ENCODE results near the gene RANBP10.

The RANBP10 gene

GRCh38 chr16:67846063-67846319 lies 39.6 kb upstream of the RANBP10 start:
- TF ChIP-seq SPI1 (IDR thresholded peaks at IDR 0.05; ENCODE audit: borderline replicate concordance, low read depth) (no peak), GABPA (IDR thresholded peaks at IDR 0.05; ENCODE audit: low read depth) (no peak), POLR2AphosphoS5 (IDR thresholded peaks at IDR 0.05; ENCODE audit: low read depth) (no peak), REST (IDR thresholded peaks at IDR 0.05; ENCODE audit: insufficient replicate concordance, low read depth) (no peak), CTCF (IDR thresholded peaks at IDR 0.05; ENCODE audit: insufficient read depth, low read length) (no peak)
- Histone ChIP-seq H3K27ac (replicated peaks) (peak overlapping the region; percentile 90), H3K27me3 (ENCODE audit: insufficient read depth, poor library complexity, severe bottlenecking) (no peaks in the 10 kb centered on the region), H3K4me3 (replicated peaks; ENCODE audit: insufficient read depth, low read length) (peak overlapping the region; percentile 99)
- no peak for DNase-seq (ENCODE audit: low read depth in 1 of 2, low spot score in 1 of 2)

- TF ChIP-seq CTCF (IDR thresholded peaks at IDR 0.05; ENCODE audit: insufficient read depth, low read length) (no peak), GABPA (IDR thresholded peaks at IDR 0.05; ENCODE audit: low read depth) (no peak), POLR2AphosphoS5 (IDR thresholded peaks at IDR 0.05; ENCODE audit: low read depth) (no peak), SPI1 (IDR thresholded peaks at IDR 0.05; ENCODE audit: borderline replicate concordance, low read depth) (peak; percentile 49; the same call in 1 of the 2 replicates), REST (IDR thresholded peaks at IDR 0.05; ENCODE audit: insufficient replicate concordance, low read depth) (no peak)
- peak in 1 of 2 experiments; percentile 29 for DNase-seq (ENCODE audit: low read depth in 1 of 2, low spot score in 1 of 2)
- Histone ChIP-seq H3K27ac (replicated peaks) (peak overlapping the region; percentile 90), H3K27me3 (ENCODE audit: insufficient read depth, poor library complexity, severe bottlenecking) (no peaks in the 10 kb centered on the region), H3K4me3 (replicated peaks; ENCODE audit: insufficient read depth, low read length) (peak overlapping the region; percentile 99)
These were observed 39.1 kb upstream of the RANBP10 start for GRCh38 chr16:67845291-67846062.

- no peak for DNase-seq (ENCODE audit: low read depth in 1 of 2, low spot score in 1 of 2)
- Histone ChIP-seq H3K4me3 (replicated peaks; ENCODE audit: insufficient read depth, low read length) (no peak overlapping the region), H3K27ac (replicated peaks) (no peak overlapping the region), H3K27me3 (ENCODE audit: insufficient read depth, poor library complexity, severe bottlenecking) (no peaks in the 10 kb centered on the region)
- TF ChIP-seq CTCF (IDR thresholded peaks at IDR 0.05; ENCODE audit: insufficient read depth, low read length) (no peak), GABPA (IDR thresholded peaks at IDR 0.05; ENCODE audit: low read depth) (no peak), POLR2AphosphoS5 (IDR thresholded peaks at IDR 0.05; ENCODE audit: low read depth) (no peak), SPI1 (IDR thresholded peaks at IDR 0.05; ENCODE audit: borderline replicate concordance, low read depth) (no peak), REST (IDR thresholded peaks at IDR 0.05; ENCODE audit: insufficient replicate concordance, low read depth) (no peak)
These were observed 38.1 kb upstream of the RANBP10 start for GRCh38 chr16:67844497-67844896.

All from HL-60 (cell line).